GM12873 (cell line): Measurements from ENCODE around the gene SFR1.

Source experiments
- CTCF ChIP-seq: IDR thresholded peaks from 2 replicates; pipeline ENCODE4 v1.5.1; 2012; ENCODE audit warnings: low read depth, mild to moderate bottlenecking, moderate library complexity, low read length, control low read depth; ENCODE audit not compliant: insufficient read depth; ENCODE audit errors: missing control alignments

SFR1 gene

GRCh38 chr10:104170610-104171254, 48.8 kb downstream of the SFR1 start:
- TF ChIP-seq CTCF: no peak
